Measurements from ENCODE around the gene AURKAIP1. TPM values are rescaled to one million over a fixed set of nuclear protein-coding genes. Genes with fewer than 3 reads are reported as not detected.
"Not testable (repeated sequence)": the region's sequence is repeated elsewhere in the genome, so short reads cannot be mapped to it uniquely, and the experiment has no call there.

The AURKAIP1 gene
- total RNA-seq, 2 donors from 2014 or later, result 152 to 161 TPM

- no peak for DNase-seq (ENCODE audit: low spot score)
- Histone ChIP-seq H3K27ac (no peak overlapping the region), H3K27me3 (replicated peaks; ENCODE audit: insufficient read depth) (no peaks in the 10 kb centered on the region), H3K9me3 (no peaks in the 10 kb centered on the region), H3K36me3 (peaks cover 32 to 52% of the 10 kb centered on the region in 2 donors), H3K4me1 (replicated peaks) (no peaks in the 10 kb centered on the region), H3K4me3 (no peak overlapping the region)
- intact Hi-C loops (cut with DNase I), result no loop called here
- TF ChIP-seq POLR2AphosphoS5 (IDR thresholded peaks at IDR 0.05) (no peak), CTCF (IDR thresholded peaks at IDR 0.05) (no peak), POLR2A (IDR thresholded peaks at IDR 0.05) (no peak)
- 83% methylated on average over 12 of the region's 12 CpGs for WGBS
Observed at GRCh38 chr1:1391225-1391624, 16.2 kb upstream of the AURKAIP1 start.

GRCh38 chr1:1390675-1391074 is 15.7 kb upstream of the AURKAIP1 start:
- intact Hi-C loops (cut with DNase I), result no loop called here
- Histone ChIP-seq H3K4me1 (replicated peaks) (no peaks in the 10 kb centered on the region), H3K27ac (no peak overlapping the region), H3K36me3 (peaks cover 37 to 57% of the 10 kb centered on the region in 2 donors), H3K4me3 (no peak overlapping the region), H3K27me3 (replicated peaks; ENCODE audit: insufficient read depth) (no peaks in the 10 kb centered on the region), H3K9me3 (no peaks in the 10 kb centered on the region)
- DNase-seq (ENCODE audit: low spot score), result no peak
- TF ChIP-seq POLR2AphosphoS5 (IDR thresholded peaks at IDR 0.05), result no peak
- no peak for TF ChIP-seq CTCF (IDR thresholded peaks at IDR 0.05)
- TF ChIP-seq POLR2A (IDR thresholded peaks at IDR 0.05), result no peak
- 91% methylated on average over 12 of the region's 12 CpGs for WGBS

GRCh38 chr1:1388078-1388472 is 13.1 kb upstream of the AURKAIP1 start:
- H3K4me3 ChIP-seq, result no peak overlapping the region
- 93% methylated on average over 16 of the region's 16 CpGs for WGBS
- TF ChIP-seq POLR2AphosphoS5 (IDR thresholded peaks at IDR 0.05) (no peak), CTCF (IDR thresholded peaks at IDR 0.05) (no peak), POLR2A (IDR thresholded peaks at IDR 0.05) (no peak)
- peaks cover 36 to 49% of the 10 kb centered on the region in 2 donors for H3K36me3 ChIP-seq
- no peak for DNase-seq (ENCODE audit: low spot score)
- no peaks in the 10 kb centered on the region for H3K27me3 ChIP-seq (replicated peaks; ENCODE audit: insufficient read depth)
- intact Hi-C loops (cut with DNase I), result no loop called here
- no peaks in the 10 kb centered on the region for H3K9me3 ChIP-seq
- no peak overlapping the region for H3K27ac ChIP-seq
- no peaks in the 10 kb centered on the region for H3K4me1 ChIP-seq (replicated peaks)

- WGBS, result 95% methylated on average over 50 of the region's 50 CpGs
- TF ChIP-seq CTCF (IDR thresholded peaks at IDR 0.05), result no peak
- no peak for TF ChIP-seq POLR2AphosphoS5 (IDR thresholded peaks at IDR 0.05)
- no peak for TF ChIP-seq POLR2A (IDR thresholded peaks at IDR 0.05)
- intact Hi-C loops (cut with DNase I), result no loop called here
- H3K27ac ChIP-seq, result no peak overlapping the region
- no peak overlapping the region for H3K4me3 ChIP-seq
- no peaks in the 10 kb centered on the region for H3K9me3 ChIP-seq
- DNase-seq (ENCODE audit: low spot score), result no peak
- H3K4me1 ChIP-seq (replicated peaks), result no peaks in the 10 kb centered on the region
- no peaks in the 10 kb centered on the region for H3K27me3 ChIP-seq (replicated peaks; ENCODE audit: insufficient read depth)
- peaks cover 31 to 42% of the 10 kb centered on the region in 2 donors for H3K36me3 ChIP-seq
Observed at GRCh38 chr1:1387098-1388077, 12.4 kb upstream of the AURKAIP1 start.

GRCh38 chr1:1385931-1386330 is 10.9 kb upstream of the AURKAIP1 start:
- intact Hi-C loops (cut with DNase I), result no loop called here
- Histone ChIP-seq H3K9me3 (no peaks in the 10 kb centered on the region), H3K4me3 (no peak overlapping the region), H3K27me3 (replicated peaks; ENCODE audit: insufficient read depth) (no peaks in the 10 kb centered on the region), H3K36me3 (peaks cover 28 to 33% of the 10 kb centered on the region in 2 donors), H3K4me1 (replicated peaks) (no peaks in the 10 kb centered on the region), H3K27ac (no peak overlapping the region)
- no peak for DNase-seq (ENCODE audit: low spot score)
- 90% methylated on average over 8 of the region's 8 CpGs for WGBS
- TF ChIP-seq CTCF (IDR thresholded peaks at IDR 0.05) (no peak), POLR2A (IDR thresholded peaks at IDR 0.05) (no peak), POLR2AphosphoS5 (IDR thresholded peaks at IDR 0.05) (no peak)

- intact Hi-C loops (cut with DNase I); H3K4me3 ChIP-seq; H3K27ac ChIP-seq; DNase-seq (ENCODE audit: low spot score); H3K9me3 ChIP-seq; H3K27me3 ChIP-seq (replicated peaks; ENCODE audit: insufficient read depth); H3K4me1 ChIP-seq (replicated peaks): not testable (repeated sequence)
- 92% methylated on average over 29 of the region's 29 CpGs for WGBS
- peaks cover 27 to 28% of the 10 kb centered on the region in 2 donors for H3K36me3 ChIP-seq
Observed at GRCh38 chr1:1385339-1385738, 10.3 kb upstream of the AURKAIP1 start.
